Suppressor macrophage (primary cell): ENCODE measurements around the gene ISCA2.
A peak's percentile ranks its signal among the peaks of the same experiment; 100 is the strongest.
"Not testable (repeated sequence)": the region's sequence is repeated elsewhere in the genome, so short reads cannot be mapped to it uniquely, and the experiment has no call there.

Experiments used
- DNase-seq, 4 experiments: peaks; one replicate each; pipeline ENCODE4 v3.0.0-alpha.2; 2020 to 2022

The ISCA2 gene

DNA sequence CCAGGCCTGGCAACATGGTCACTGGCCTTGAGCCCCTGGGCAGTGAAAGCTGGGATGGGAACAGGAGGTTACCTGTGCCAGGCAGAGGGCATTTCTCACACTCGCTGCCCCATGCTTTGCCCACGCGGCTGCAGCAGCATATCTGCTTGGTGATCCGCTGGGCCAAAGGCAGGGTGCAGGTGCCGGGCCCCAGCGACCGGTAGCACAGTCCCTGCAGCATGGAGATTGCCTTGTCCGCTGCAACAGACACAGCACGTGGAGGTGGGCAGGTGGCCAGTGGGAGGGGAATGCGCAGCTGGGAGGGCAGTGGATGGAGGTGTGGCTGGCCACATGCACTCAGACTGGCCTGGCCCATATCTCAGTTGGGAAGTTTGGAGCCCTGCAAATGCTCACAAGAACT, 35.3 kb downstream of the ISCA2 start:
- DNase-seq, result no peak

GRCh38 chr14:74531006-74531405, 37.4 kb downstream of the ISCA2 start:
- DNase-seq, result peak in 3 of 4 experiments; percentile 26 to 40 (median 38)

GRCh38 chr14:74531467-74531866, 37.9 kb downstream of the ISCA2 start:
- DNase-seq, result peak; percentile 43 to 77 (median 64)

DNA sequence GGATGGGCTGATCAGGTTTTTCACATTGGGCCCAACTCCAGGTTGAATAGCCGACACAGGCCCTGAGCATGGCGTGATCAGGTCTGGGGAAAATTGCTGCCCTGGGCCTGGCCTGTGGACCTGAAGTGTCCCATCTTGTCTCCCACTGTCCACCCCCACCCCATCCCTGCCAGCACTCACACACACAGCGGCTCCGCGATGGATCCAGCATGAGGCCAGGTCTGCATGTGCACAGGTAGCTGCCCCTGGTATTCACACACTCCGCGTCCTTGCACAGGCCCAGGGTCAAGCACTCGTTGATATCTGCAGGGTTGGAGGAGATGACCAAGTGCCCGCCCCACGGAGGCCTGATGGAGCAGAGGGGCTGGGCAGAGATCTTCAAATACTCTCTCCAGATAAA, 38.7 kb downstream of the ISCA2 start:
- no peak for DNase-seq

GRCh38 chr14:74533576-74533975, 40.0 kb downstream of the ISCA2 start:
- peak; percentile 40 to 71 (median 69) for DNase-seq

DNA sequence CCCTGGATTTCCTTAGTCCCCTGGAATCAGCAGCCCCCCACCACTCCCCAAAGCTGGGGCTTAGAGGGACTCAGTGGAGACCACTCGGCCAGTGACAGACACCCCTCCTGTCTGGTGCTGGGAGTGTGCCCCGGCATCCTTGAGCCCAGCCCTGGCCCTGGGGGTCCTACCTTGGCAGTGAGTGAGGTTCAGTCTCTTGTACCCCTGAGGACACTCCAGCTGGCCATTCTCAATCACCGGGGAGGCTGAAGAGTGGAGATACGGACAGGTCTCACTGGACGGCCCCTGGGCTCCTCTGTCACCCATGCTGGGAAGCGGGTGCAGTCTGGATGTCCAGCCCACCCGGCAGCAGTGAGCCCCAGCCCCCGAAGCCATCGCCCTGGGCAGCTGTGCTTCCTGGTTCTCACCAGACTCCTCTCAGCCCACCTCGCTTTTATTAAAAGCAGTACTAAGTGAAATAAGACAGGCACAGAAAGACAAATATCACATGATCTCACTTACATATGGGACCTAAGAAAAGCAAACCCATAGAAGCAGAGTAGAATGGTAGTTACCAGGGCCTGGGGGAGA, 42.3 kb downstream of the ISCA2 start:
- no peak for DNase-seq

DNA sequence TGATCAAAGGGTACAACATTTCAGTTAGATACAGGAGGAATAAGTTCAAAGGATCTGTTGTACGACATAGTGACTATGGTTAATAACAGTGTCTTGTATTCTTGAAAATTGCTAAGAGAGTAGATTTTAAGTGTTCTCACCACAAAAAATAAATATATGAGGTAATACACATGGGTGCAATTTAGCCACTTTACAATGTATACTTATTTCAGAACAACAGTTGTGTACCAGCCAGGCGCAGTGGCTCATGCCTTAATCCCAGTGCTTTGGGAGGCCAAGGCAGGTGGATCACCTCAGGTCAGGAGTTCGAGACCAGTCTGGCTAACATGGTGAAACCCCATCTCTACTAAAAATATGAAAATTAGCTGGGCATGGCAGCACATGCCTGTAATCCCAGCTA, 42.8 kb downstream of the ISCA2 start:
- DNase-seq, result not testable (repeated sequence)

DNA sequence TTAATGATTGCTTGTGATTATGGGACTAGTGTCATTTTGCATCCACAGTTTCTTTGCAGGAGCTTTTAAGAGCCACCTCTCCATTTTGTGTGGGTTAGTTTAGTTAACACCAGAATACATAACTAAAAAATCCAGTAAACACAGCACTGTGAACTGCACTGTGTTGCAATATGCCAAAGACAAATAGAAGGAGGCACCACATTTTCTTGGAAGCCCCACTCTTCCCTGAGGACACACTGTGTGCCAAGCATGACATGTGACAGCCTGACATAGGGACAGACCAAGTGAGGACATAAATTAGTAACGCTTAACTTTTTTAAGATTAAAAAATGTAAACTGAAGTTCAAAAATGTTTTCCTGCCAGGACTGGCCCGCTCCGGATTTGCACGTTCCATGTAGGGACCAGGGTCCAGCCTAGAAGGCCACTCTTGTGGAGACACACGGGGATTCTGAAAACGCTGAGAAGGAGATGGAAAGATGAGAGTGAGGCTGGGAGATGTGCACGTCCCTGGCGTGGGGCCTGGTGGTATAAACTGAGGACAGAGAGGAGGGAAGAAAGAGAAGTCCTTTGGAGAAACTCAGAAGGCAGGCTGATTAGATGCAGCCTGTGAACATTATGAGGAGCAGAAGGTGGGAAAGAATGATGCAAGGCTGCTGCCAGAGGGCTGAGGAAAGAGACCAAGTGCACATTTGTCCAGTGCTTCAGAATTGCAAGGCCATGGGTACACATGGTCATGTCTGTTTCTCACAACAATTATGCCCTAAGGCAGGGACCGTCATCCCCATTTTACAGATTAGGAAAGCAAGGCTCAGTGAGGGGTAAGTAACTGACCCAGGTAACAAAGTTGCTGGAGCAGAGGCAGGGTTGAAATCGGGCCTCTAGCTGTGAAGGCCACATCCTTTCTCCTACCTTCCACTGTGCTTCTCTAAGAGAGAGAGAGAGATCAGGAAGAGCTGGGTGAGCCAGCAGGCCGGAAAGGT, 45.1 kb downstream of the ISCA2 start:
- DNase-seq, result no peak

DNA sequence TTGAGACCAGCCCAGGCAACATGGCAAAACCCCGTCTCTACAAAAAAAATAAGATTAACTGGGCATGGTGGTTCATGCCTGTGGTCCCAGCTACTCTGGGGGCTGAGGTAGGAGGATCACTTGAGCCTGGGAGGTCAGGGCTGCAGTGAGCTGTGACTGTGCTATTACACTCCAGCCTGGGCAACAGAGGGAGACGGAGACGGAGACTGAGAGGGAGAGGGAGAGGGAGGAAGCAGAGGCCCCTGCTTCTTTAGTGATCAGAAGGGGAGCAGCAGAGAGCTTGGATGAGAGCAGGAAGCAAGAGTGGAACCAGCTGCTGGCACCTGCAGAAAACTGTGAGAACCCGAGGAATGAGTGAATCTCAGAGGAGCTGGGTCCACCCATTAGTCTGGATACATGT, 45.9 kb downstream of the ISCA2 start:
- no peak for DNase-seq

GRCh38 chr14:74541225-74541624, 47.7 kb downstream of the ISCA2 start:
- no peak for DNase-seq

- DNase-seq, result no peak
Measured at GRCh38 chr14:74542056-74542685, 48.6 kb downstream of the ISCA2 start.

DNA sequence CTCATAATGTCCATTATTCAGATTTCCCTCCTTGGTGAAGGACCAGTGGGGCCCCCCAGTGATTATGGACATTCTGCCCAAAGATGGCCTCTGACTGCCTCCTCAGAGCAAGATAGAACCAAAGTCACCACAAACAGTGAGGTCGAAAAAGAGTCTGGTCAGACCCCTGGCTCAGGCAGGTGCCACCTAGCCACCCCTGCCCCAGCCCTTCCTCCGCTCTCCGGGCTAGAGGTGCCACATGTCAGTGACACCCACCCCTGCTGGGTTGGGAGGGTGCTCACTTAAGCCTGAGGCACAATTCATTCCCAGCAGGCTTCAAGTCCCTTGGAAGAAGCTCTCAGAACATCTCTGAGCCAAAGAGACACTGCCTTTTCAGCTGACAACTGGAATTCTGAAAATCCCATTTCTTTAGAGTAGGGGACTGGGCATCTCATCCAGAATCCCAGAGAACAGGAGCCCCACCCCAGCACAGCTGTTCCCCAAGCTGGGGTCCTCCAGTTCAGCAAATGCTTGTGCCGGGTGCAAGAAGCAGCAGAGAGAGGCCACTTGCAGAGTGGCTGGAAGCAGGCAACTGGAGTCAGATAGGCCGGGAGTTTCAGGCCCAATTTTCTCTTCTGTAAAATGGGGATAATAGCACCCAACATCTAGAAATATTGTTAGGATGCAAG, 50.3 kb downstream of the ISCA2 start:
- DNase-seq, result no peak

DNA sequence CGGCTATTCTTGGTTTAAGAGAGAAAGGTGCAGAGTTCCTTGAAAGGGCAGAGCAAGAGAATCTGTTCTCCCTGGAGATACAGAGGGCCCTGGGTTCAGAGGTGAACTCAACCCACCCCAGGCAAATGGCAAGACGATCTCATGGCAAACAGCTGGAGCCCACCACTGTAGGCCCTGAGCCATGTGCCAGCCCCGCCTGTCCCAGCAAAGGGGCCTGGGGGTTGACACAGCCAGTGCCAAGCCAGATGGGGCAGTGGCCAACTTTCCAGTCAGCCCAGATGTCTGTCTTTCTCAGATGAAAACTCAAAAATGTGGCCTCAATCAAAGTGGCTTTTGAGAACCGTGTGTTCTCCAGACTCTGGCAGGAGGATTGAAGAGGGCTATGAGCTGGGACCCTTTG, 51.8 kb downstream of the ISCA2 start:
- no peak for DNase-seq

DNA sequence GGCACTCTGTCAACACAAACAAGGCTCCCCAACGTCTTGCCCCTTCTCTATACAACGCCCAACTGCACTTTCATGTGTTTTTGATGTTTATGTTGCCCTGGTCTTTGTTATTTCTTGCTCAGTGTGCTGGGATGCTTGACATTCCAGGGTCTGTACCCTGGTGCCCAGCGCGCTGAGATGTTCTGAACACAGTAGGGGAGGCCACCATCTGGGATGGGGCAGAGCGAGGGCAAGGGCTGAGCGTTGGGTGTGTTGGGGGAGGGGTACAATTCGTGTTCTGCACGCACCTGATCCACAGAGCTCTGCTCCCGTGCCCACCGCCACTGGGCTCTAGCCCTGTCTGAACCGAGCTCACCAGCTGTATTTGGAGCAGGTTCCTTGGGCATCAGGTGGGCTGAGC, 52.9 kb downstream of the ISCA2 start:
- DNase-seq, result no peak
